Mesothelial cell of epicardium (in vitro differentiated cells): ENCODE measurements around the gene ENO2. TPM values are rescaled to one million over a fixed set of nuclear protein-coding genes. Genes with fewer than 3 reads are reported as not detected.

Experiments
- DNase-seq, 2 experiments: peaks; one replicate each; pipeline ENCODE4 v3.0.0; 2021; ENCODE audit warnings: low spot score in 2 of 2; ENCODE audit not compliant: unreplicated experiment in 2 of 2
- H3K27ac Mint-ChIP-seq: 2 replicates; pipeline ENCODE4 v1.8.0; 2021; ENCODE audit warnings: mixed read lengths
- H3K27me3 Mint-ChIP-seq: 2 replicates; pipeline ENCODE4 v1.8.0; 2021; ENCODE audit warnings: low read depth, mixed read lengths
- H3K36me3 Mint-ChIP-seq: 2 replicates; pipeline ENCODE4 v1.8.0; 2021; ENCODE audit warnings: mixed read lengths
- H3K4me1 Mint-ChIP-seq: 2 replicates; pipeline ENCODE4 v1.8.0; 2021; ENCODE audit warnings: mixed read lengths
- H3K4me3 Mint-ChIP-seq: 2 replicates; pipeline ENCODE4 v1.8.0; 2021; ENCODE audit warnings: mild to moderate bottlenecking, moderate library complexity, mixed read lengths
- H3K9me3 Mint-ChIP-seq: 2 replicates; pipeline ENCODE4 v1.8.0; 2021; ENCODE audit warnings: mixed read lengths
- CTCF ChIP-seq: fragments of 200-600 bp; sonication (generic); IDR thresholded peaks from one replicate; pipeline ENCODE4 v1.5.0; 2021; ENCODE audit warnings: antibody characterized with exemption; ENCODE audit not compliant: unreplicated experiment
- total RNA-seq: library from RNA; stranded (reverse); gene quantifications from 3 replicates; pipeline ENCODE4 v1.2.1, GENCODE V29; 2021

ENO2 gene
- total RNA-seq, 1 donor from 2014 or later: 30.7 TPM

DNA sequence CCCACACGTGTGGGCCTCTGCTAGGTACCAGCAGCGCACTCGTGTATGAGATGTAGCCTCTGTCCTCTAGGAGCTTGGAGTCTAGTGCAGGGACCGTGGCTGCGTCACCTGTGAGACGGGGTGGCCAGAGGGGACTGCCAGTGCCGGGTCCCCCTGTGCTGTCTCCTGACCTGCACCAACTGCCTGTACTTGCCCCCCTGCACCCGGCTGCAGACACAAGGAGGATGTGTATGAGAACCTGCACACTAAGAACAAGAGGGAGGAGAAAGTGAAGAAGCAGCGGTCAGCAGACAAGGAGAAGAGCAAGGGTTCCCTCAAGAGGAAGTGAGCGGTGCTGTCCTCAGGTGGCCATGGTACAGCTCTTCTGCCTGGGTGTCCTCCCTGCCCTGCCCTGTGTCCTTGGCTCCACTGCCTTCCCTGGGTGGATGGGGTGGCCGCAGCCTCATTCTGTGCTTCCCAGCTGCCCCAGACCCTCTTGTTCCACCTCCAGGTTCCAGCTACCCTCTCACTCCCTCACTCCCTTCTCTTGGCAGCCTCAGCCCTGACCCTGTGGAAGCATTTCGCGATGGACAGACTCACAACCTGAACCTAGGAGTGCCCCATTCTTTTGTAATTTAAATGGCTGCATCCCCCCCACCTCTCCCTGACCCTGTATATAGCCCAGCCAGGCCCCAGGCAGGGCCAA is 46.4 kb downstream of the ENO2 start:
- H3K4me1 Mint-ChIP-seq: peaks cover 34% of the 10 kb centered on the region
- no peak overlapping the region for H3K4me3 Mint-ChIP-seq
- no peaks in the 10 kb centered on the region for H3K36me3 Mint-ChIP-seq
- DNase-seq: no peak
- H3K9me3 Mint-ChIP-seq: no peaks in the 10 kb centered on the region
- TF ChIP-seq CTCF: no peak
- H3K27me3 Mint-ChIP-seq: no peaks in the 10 kb centered on the region
- no peak overlapping the region for H3K27ac Mint-ChIP-seq

GRCh38 chr12:6961278-6961694 is 46.9 kb downstream of the ENO2 start:
- no peak for TF ChIP-seq CTCF
- Mint-ChIP-seq H3K4me3 (peak overlapping the region; percentile 78), H3K36me3 (peaks cover 2% of the 10 kb centered on the region), H3K27me3 (no peaks in the 10 kb centered on the region), H3K27ac (peak overlapping the region; percentile 99), H3K4me1 (peaks cover 36% of the 10 kb centered on the region), H3K9me3 (no peaks in the 10 kb centered on the region)
- DNase-seq: no peak

- Mint-ChIP-seq H3K27me3 (no peaks in the 10 kb centered on the region), H3K9me3 (no peaks in the 10 kb centered on the region), H3K27ac (peak overlapping the region; percentile 99), H3K4me1 (peaks cover 36% of the 10 kb centered on the region), H3K4me3 (peak overlapping the region; percentile 78), H3K36me3 (peaks cover 4% of the 10 kb centered on the region)
- peak in 1 of 2 experiments; percentile 62 for DNase-seq
- peak; percentile 44 for TF ChIP-seq CTCF
These were observed 47.4 kb downstream of the ENO2 start for GRCh38 chr12:6961695-6962284.

- no peak for DNase-seq
- Mint-ChIP-seq H3K4me1 (peaks cover 36% of the 10 kb centered on the region), H3K36me3 (peaks cover 4% of the 10 kb centered on the region), H3K27me3 (no peaks in the 10 kb centered on the region), H3K9me3 (no peaks in the 10 kb centered on the region), H3K4me3 (peak overlapping the region; percentile 78), H3K27ac (peak overlapping the region; percentile 99)
- no peak for TF ChIP-seq CTCF
These were observed 48.1 kb downstream of the ENO2 start for GRCh38 chr12:6962285-6963015.

DNA sequence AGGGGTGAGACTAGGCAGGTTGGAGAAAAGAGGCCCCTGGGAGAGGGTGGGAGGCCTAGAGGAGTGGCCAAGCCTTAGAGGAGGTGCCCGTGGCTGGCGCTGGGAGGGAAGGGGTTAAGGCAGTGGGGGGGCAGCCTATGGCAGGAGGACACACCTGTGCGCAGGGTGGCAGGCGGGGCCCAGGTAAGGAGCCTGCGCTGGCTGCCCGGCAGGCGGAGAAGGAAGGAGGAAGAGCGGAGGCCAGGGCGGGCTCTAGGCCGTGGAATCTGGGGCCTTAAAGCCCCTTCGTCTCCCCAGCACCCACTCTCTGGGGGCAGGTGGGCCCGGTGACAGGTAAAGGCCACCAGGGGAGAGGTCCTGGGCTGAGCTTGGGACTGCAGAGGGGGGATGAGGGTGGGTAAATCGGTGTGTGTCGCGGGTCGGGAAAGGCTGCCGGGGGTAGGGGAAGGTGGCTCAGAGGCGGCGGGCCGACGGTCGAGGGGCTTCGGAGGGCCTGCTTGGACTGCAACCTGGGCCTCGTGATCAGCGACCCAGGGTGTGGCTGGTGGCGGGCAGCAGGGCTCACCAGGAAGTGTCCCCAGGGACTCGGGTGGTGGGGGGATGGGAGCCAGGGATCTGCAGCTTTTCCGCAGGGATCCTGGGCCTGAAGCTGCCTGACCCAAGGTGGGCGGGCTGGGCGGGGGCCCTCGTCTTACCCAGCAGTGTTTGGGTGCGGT is 48.8 kb downstream of the ENO2 start:
- Mint-ChIP-seq H3K27me3 (no peaks in the 10 kb centered on the region), H3K27ac (peak overlapping the region; percentile 99), H3K9me3 (no peaks in the 10 kb centered on the region), H3K36me3 (peaks cover 4% of the 10 kb centered on the region), H3K4me1 (peaks cover 36% of the 10 kb centered on the region), H3K4me3 (peak overlapping the region; percentile 78)
- peak; percentile 51 to 74 for DNase-seq
- TF ChIP-seq CTCF: no peak
